NT2/D1 (cell line): ENCODE measurements around the gene SPDYC.

Experiments used
- DNase-seq: peaks from one replicate; pipeline ENCODE4 v3.0.0-alpha.2; 2011; ENCODE audit warnings: low read depth, low spot score
- H3K27me3 ChIP-seq: 2 replicates; pipeline ENCODE4 v1.6.0; 2011; ENCODE audit warnings: mild to moderate bottlenecking; ENCODE audit not compliant: insufficient read length, insufficient read depth
- H3K36me3 ChIP-seq: 2 replicates; pipeline ENCODE4 v1.6.1; 2011; ENCODE audit warnings: mild to moderate bottlenecking, low read length, mixed read lengths; ENCODE audit not compliant: insufficient read depth, insufficient read length
- H3K4me1 ChIP-seq: 2 replicates; pipeline ENCODE4 v1.5.1; 2011; ENCODE audit not compliant: insufficient read depth, insufficient read length
- H3K4me3 ChIP-seq: 2 replicates; pipeline ENCODE4 v1.5.1; 2011; ENCODE audit warnings: low read depth; ENCODE audit not compliant: insufficient read length
- H3K9ac ChIP-seq: 2 replicates; pipeline ENCODE4 v1.6.0; 2011; ENCODE audit warnings: low read depth; ENCODE audit not compliant: insufficient read length
- H3K9me3 ChIP-seq: 2 replicates; pipeline ENCODE4 v1.5.1; 2011; ENCODE audit warnings: mild to moderate bottlenecking, low read length; ENCODE audit not compliant: insufficient read depth
- SUZ12 ChIP-seq: IDR thresholded peaks from 2 replicates; pipeline ENCODE4 v1.6.1; 2011; ENCODE audit not compliant: insufficient read length, insufficient read depth; ENCODE audit errors: extremely low read depth
- YY1 ChIP-seq: IDR thresholded peaks from 2 replicates; pipeline ENCODE4 v1.6.1; 2011; ENCODE audit not compliant: insufficient read length, insufficient read depth
- ZNF274 ChIP-seq: IDR thresholded peaks from 2 replicates; pipeline ENCODE4 v1.6.1; 2011; ENCODE audit warnings: mild to moderate bottlenecking, low read depth, low read length

Gene SPDYC

DNA sequence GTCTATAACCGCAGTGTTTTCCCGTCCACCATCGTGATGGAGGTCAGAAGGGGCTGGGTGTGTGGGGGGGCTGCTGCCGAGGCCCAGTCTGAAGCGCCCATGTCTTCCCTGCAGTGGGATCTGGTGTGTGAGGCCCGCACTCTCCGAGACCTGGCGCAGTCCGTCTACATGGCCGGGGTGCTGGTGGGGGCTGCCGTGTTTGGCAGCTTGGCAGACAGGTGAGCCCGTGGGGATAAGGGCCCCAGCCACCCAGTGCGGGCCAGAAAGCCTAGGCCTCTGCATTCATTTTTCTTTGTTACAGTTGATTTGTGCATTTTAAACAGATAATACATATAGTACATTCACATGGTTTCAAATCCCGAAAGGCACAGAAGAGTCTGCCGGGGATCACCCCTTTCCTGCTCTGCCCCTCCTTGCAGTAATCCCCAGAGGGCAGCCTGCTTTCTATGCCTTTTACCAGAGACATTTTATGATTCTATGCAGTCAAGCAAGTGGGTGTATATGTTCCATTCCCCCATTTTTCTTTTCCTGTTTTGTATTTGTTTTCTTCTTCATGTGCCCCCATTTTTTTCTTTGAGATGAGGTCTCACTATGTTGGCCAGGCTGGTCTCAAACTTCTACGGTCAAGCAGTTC lies 44.3 kb downstream of the SPDYC start:
- no peaks in the 10 kb centered on the region for H3K27me3 ChIP-seq
- H3K9ac ChIP-seq = peak overlapping the region; percentile 47
- peaks cover 37% of the 10 kb centered on the region for H3K4me1 ChIP-seq
- no peaks in the 10 kb centered on the region for H3K9me3 ChIP-seq
- H3K36me3 ChIP-seq = peaks cover 40% of the 10 kb centered on the region
- TF ChIP-seq SUZ12 (no peak), ZNF274 (no peak), YY1 (no peak)
- DNase-seq = no peak
- H3K4me3 ChIP-seq = no peak overlapping the region

GRCh38 chr11:65215441-65216076 lies 45.5 kb downstream of the SPDYC start:
- Histone ChIP-seq H3K36me3 (peaks cover 28% of the 10 kb centered on the region), H3K9me3 (no peaks in the 10 kb centered on the region), H3K9ac (peak overlapping the region; percentile 22), H3K4me3 (no peak overlapping the region), H3K4me1 (peaks cover 38% of the 10 kb centered on the region), H3K27me3 (no peaks in the 10 kb centered on the region)
- TF ChIP-seq ZNF274 (no peak), YY1 (no peak), SUZ12 (no peak)
- DNase-seq = no peak

DNA sequence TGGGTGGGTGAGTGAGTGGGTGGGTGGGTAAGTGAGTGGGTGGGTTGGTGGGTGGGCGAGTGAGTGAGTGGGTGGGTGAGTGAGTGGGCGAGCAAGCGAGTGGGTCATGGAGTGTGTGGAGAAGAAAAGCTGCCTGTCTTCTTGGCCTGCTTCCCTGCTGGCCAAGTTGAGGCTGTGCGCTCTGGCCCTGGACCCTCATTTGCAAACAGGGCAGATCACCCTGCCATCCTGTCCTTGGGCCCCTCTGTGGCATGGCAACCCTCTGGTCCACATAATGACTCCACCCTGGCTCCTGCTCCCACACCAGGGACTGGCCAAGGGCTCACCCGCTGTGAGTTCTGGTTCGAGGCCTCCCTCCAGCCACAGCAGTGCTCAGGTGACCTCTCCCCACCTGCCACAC lies 46.8 kb downstream of the SPDYC start:
- Histone ChIP-seq H3K27me3 (no peaks in the 10 kb centered on the region), H3K4me3 (no peak overlapping the region), H3K36me3 (peaks cover 15% of the 10 kb centered on the region), H3K9ac (no peak overlapping the region), H3K4me1 (peaks cover 32% of the 10 kb centered on the region), H3K9me3 (no peaks in the 10 kb centered on the region)
- no peak for DNase-seq
- no peak for TF ChIP-seq ZNF274
- TF ChIP-seq SUZ12 = no peak
- no peak for TF ChIP-seq YY1

DNA sequence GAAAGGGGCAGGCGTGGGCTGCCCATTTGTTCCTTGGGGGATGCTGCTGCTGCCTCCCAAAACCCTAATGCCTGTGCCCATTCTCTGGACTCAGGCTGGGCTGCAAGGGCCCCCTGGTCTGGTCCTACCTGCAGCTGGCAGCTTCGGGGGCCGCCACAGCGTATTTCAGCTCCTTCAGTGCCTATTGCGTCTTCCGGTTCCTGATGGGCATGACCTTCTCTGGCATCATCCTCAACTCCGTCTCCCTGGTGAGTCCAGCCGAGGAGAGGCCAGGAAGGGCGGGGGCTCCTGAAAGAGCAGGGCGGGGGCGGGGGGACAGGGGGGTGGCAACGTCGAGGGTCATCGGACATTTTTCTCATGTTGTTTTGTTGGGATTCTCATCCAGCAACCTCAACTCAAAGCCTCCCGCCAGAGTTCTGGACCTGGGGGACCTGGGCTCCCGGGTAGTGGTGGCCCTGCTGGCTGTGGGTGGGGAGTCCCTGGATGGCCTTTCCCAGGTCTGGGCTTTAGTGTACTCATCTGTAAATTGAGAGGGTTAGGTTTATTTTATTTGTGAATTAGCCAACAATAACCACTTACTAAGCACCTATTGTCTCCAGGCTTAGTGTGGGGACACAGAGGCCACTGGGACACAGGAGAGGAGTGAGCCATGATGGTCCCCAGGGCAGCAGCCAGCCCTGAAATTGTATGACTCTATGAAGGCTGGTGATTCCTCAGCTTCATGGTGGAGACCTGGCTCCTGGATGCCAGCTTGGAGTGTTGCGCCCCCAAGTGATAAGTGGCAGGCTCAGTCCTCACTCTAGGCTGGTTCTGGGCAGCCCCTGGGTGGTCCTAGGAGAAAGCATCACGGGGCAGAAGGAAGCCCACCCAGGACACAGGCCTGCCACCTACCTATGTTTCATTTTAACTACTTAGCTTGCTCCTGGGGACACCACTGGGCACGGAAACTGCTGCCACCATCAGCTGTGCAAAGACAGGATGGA lies 47.7 kb downstream of the SPDYC start:
- H3K4me1 ChIP-seq = peaks cover 24% of the 10 kb centered on the region
- H3K27me3 ChIP-seq = no peaks in the 10 kb centered on the region
- H3K36me3 ChIP-seq = peaks cover 7% of the 10 kb centered on the region
- TF ChIP-seq SUZ12 (no peak), ZNF274 (no peak), YY1 (no peak)
- H3K9ac ChIP-seq = no peak overlapping the region
- H3K9me3 ChIP-seq = no peaks in the 10 kb centered on the region
- no peak for DNase-seq
- no peak overlapping the region for H3K4me3 ChIP-seq

DNA sequence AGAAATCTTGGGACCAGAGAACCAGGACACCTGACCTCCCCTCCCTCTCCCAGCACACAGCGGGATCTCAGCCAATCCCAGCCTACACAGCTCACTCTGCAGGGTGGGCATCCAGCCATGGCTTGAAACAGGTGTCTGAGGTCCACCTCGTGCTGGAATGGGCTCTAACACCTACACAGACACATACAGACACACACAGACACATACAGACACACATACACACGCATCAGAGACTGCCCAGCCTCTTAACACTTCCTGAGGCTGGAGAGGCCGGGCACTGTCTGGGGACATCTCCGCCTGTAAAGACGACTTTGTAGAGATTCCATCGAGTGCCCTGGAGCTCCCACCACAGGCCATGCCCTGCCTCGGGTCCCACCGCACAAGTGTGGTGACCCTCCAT lies 48.4 kb downstream of the SPDYC start:
- Histone ChIP-seq H3K4me3 (no peak overlapping the region), H3K9me3 (no peaks in the 10 kb centered on the region), H3K36me3 (peaks cover 11% of the 10 kb centered on the region), H3K4me1 (peaks cover 19% of the 10 kb centered on the region), H3K27me3 (no peaks in the 10 kb centered on the region), H3K9ac (no peak overlapping the region)
- TF ChIP-seq ZNF274 = no peak
- TF ChIP-seq YY1 = no peak
- no peak for TF ChIP-seq SUZ12
- DNase-seq = no peak

- no peak for DNase-seq
Observed at GRCh38 chr11:65219930-65220213, 49.8 kb downstream of the SPDYC start.

DNA sequence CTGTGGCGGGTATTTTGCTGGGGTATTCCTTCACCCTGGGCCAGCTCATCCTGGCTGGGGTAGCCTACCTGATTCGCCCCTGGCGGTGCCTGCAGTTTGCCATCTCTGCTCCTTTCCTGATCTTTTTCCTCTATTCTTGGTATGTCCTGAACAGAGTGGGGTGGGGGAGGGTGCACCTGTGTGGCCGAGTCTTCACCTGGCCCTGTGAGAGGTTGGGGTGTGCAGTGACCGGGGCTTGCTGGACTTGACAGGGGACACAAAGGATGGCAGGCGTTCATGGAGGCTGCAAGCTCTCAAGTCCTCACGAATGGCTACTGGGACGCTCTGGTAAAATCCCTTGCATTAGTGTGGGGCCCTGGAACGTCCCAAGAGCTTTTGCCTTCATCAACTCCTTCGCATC lies 51.0 kb downstream of the SPDYC start:
- Histone ChIP-seq H3K36me3 (peaks cover 10% of the 10 kb centered on the region), H3K9me3 (no peaks in the 10 kb centered on the region), H3K4me3 (no peak overlapping the region), H3K9ac (no peak overlapping the region), H3K27me3 (peaks cover 3% of the 10 kb centered on the region), H3K4me1 (peaks cover 14% of the 10 kb centered on the region)
- DNase-seq = no peak
- TF ChIP-seq ZNF274 (no peak), SUZ12 (no peak), YY1 (no peak)

More at GRCh38 chr11:65219930-65220213, 49.8 kb downstream of the SPDYC start:
- Histone ChIP-seq H3K9ac (no peak overlapping the region), H3K9me3 (no peaks in the 10 kb centered on the region), H3K4me3 (no peak overlapping the region), H3K27me3 (no peaks in the 10 kb centered on the region), H3K4me1 (peaks cover 11% of the 10 kb centered on the region), H3K36me3 (peaks cover 10% of the 10 kb centered on the region)
- TF ChIP-seq ZNF274 (no peak), SUZ12 (no peak), YY1 (no peak)
